OCI-LY3 (cell line): ENCODE data around the gene PAWR.

Experiments
- EZH2phosphoT487 ChIP-seq: fragments of 200-600 bp; shearing (Covaris generic); IDR thresholded peaks from 2 replicates; pipeline ENCODE4 v1.6.1; 2018; ENCODE audit warnings: antibody characterized with exemption, mixed run types, low read depth
- TF ChIP-seq, protein P1 (sequence below): fragments of 200-600, 300-600 bp; sonication (generic); IDR thresholded peaks from 2 replicates; pipeline ENCODE4 v1.5.1; 2014; ENCODE audit warnings: antibody characterized with exemption, low read length, low read depth

DNA sequence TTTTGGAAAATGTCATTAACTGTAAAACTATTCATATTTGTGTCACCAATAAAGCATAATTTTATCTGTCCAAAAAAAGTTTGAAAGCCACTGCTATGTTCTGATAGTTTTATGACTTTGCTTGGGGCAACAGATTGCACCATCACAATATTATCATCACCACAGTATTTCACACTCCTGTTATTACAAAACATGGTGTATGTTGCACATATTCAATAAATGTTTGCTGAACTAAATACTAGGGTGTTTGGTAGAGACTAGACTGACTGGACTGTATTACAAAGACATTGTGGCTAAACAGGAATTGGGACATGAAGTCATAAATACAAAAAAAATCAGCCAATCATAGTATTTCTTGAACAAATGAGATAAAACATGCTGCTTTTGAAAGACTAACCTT lies 55.1 kb downstream of the PAWR start:
- TF ChIP-seq, protein P1, sequence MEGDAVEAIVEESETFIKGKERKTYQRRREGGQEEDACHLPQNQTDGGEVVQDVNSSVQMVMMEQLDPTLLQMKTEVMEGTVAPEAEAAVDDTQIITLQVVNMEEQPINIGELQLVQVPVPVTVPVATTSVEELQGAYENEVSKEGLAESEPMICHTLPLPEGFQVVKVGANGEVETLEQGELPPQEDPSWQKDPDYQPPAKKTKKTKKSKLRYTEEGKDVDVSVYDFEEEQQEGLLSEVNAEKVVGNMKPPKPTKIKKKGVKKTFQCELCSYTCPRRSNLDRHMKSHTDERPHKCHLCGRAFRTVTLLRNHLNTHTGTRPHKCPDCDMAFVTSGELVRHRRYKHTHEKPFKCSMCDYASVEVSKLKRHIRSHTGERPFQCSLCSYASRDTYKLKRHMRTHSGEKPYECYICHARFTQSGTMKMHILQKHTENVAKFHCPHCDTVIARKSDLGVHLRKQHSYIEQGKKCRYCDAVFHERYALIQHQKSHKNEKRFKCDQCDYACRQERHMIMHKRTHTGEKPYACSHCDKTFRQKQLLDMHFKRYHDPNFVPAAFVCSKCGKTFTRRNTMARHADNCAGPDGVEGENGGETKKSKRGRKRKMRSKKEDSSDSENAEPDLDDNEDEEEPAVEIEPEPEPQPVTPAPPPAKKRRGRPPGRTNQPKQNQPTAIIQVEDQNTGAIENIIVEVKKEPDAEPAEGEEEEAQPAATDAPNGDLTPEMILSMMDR: no peak
- TF ChIP-seq EZH2phosphoT487: no peak
